ENCODE results near the gene ZC3H13. TPM values are rescaled to one million over a fixed set of nuclear protein-coding genes. Genes with fewer than 3 reads are reported as not detected.

ZC3H13 gene
- total and polyA plus RNA-seq, 2 of the 4 experiments (the other 2 are of a cell fraction): 7.7 to 10.8 TPM

- no peak overlapping the region for H2AK9ac ChIP-seq (replicated peaks; ENCODE audit: low read depth, low read length, poor library complexity)
- H3K56ac ChIP-seq (ENCODE audit: extremely low read depth, insufficient read depth, low read length): no peak overlapping the region
- H3K18ac ChIP-seq (ENCODE audit: low read depth, low read length): no peak overlapping the region
- H3K36me3 ChIP-seq (ENCODE audit: control insufficient read depth, insufficient read depth, low read length): no peaks in the 10 kb centered on the region
- no peak overlapping the region for H3K4ac ChIP-seq (ENCODE audit: low read depth, low read length)
- H3K4me3 ChIP-seq (ENCODE audit: insufficient read depth, low read depth, low read length): no peak overlapping the region
- no peaks in the 10 kb centered on the region for H3K9me3 ChIP-seq (ENCODE audit: control insufficient read depth, insufficient read depth, low read length)
- H2AFZ ChIP-seq (replicated peaks; ENCODE audit: low read length, poor library complexity): no peak overlapping the region
- H3K27ac ChIP-seq (ENCODE audit: insufficient read depth, low read length): no peak overlapping the region
- no peaks in the 10 kb centered on the region for H3K9me1 ChIP-seq (ENCODE audit: insufficient read depth, low read length)
- BruUV-seq (replicated peaks): no TSS peak
- H3K23ac ChIP-seq (ENCODE audit: low read depth, low read length): no peak overlapping the region
- no peak overlapping the region for H3K14ac ChIP-seq (replicated peaks; ENCODE audit: low read depth, low read length)
- ATAC-seq (ENCODE audit: low read depth): no peak
- TF ChIP-seq BHLHE40 (IDR thresholded peaks at IDR 0.05; ENCODE audit: low read depth, low read length) (no peak), FOS (IDR thresholded peaks at IDR 0.05; ENCODE audit: low read depth, low read length) (no peak), MAZ (IDR thresholded peaks at IDR 0.05; ENCODE audit: borderline replicate concordance, low read depth, low read length) (no peak), MXI1 (IDR thresholded peaks at IDR 0.05; ENCODE audit: borderline replicate concordance, low read depth, low read length) (no peak), MAFK (IDR thresholded peaks at IDR 0.05; ENCODE audit: low read depth, low read length) (no peak), RAD21 (IDR thresholded peaks at IDR 0.05; ENCODE audit: low read length) (no peak), CHD1 (IDR thresholded peaks at IDR 0.05; ENCODE audit: low read depth, low read length) (no peak), RCOR1 (IDR thresholded peaks at IDR 0.05; ENCODE audit: insufficient replicate concordance, low read length) (no peak), NFE2L2 (IDR thresholded peaks at IDR 0.05; ENCODE audit: low read depth, low read length) (no peak)
- TF ChIP-seq, protein P1, sequence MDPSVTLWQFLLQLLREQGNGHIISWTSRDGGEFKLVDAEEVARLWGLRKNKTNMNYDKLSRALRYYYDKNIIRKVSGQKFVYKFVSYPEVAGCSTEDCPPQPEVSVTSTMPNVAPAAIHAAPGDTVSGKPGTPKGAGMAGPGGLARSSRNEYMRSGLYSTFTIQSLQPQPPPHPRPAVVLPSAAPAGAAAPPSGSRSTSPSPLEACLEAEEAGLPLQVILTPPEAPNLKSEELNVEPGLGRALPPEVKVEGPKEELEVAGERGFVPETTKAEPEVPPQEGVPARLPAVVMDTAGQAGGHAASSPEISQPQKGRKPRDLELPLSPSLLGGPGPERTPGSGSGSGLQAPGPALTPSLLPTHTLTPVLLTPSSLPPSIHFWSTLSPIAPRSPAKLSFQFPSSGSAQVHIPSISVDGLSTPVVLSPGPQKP (IDR thresholded peaks at IDR 0.05; ENCODE audit: borderline replicate concordance, low read depth, low read length): no peak
- H3K9ac ChIP-seq (ENCODE audit: low read depth, low read length): no peak overlapping the region
- no peak overlapping the region for H2BK20ac ChIP-seq (ENCODE audit: low read depth, low read length)
- DNase-seq: no peak
- CTCF ChIA-PET: no interaction called here
- in situ Hi-C loops (cut with MboI; ENCODE audit: low sequenced_read_pairs): no loop called here
- H2BK15ac ChIP-seq (ENCODE audit: low read depth, low read length): no peak overlapping the region
- no peak overlapping the region for H3K4me2 ChIP-seq (ENCODE audit: low read depth, low read length)
- no peaks in the 10 kb centered on the region for H4K20me1 ChIP-seq (ENCODE audit: insufficient read depth, low read length)
- H2AK5ac ChIP-seq (ENCODE audit: low read depth, low read length): no peak overlapping the region
- no peaks in the 10 kb centered on the region for H3K4me1 ChIP-seq (ENCODE audit: control insufficient read depth, insufficient read depth, low read length)
- dilution Hi-C loops (cut with HindIII; ENCODE audit: low sequenced_read_pairs, unreplicated experiment): no loop called here
- POLR2A ChIA-PET (ENCODE audit: unreplicated experiment): no interaction called here
- no peak overlapping the region for H2BK5ac ChIP-seq (ENCODE audit: low read depth, low read length, poor library complexity, severe bottlenecking)
- no peaks in the 10 kb centered on the region; a peak in 1 of 4 replicates for H3K79me1 ChIP-seq (ENCODE audit: low read depth in 1 of 2, low read length in 2 of 2)
- no peaks in the 10 kb centered on the region for H3K27me3 ChIP-seq (ENCODE audit: control insufficient read depth, insufficient read depth, low read length)
- no peak overlapping the region for H4K5ac ChIP-seq (ENCODE audit: low read depth, low read length)
- intact Hi-C loops (cut with micrococcal nuclease): loop anchor here (10.0 kb wide), 1 partner anchor 285 kb away; no protein-coding TSS in a partner anchor
- no peak overlapping the region for H2BK120ac ChIP-seq (ENCODE audit: low read depth, low read length)
- H4K91ac ChIP-seq (ENCODE audit: insufficient read depth, low read depth, low read length): no peak overlapping the region
- H4K8ac ChIP-seq (ENCODE audit: low read depth in 2 of 2, low read length in 2 of 2): no peak overlapping the region
These were observed 6.9 kb upstream of the ZC3H13 start for GRCh38 chr13:46059405-46059804.

Measured in IMR-90 (cell line).